IMR-90 (cell line): ENCODE measurements around the gene BRAT1. TPM values are rescaled to one million over a fixed set of nuclear protein-coding genes. Genes with fewer than 3 reads are reported as not detected.

Experiments used
- ATAC-seq: fragments of 200-7000 bp; cut with Tn5 transposase; 2 replicates; pipeline ENCODE4 v1.9.1; 2020; ENCODE audit warnings: low read depth, mild to moderate bottlenecking, moderate library complexity
- BruUV-seq: library from RNA; stranded (reverse); fragments of 400-500 nt; replicated peaks from 2 replicates; lab custom pipeline; 2021; lab: Mats Ljungman, UMichigan
- CTCF ChIA-PET: fragments of 300-600 bp; formaldehyde crosslinking; extraction: SDS; loops from one replicate; lab custom pipeline; 2021; ENCODE audit warnings: antibody characterized with exemption; lab: Yijun Ruan, JAX
- POLR2A ChIA-PET: fragments of 300-600 bp; sonication (Branson Sonifier 250); formaldehyde crosslinking; loops from one replicate; lab custom pipeline; 2022; ENCODE audit warnings: antibody characterized with exemption; ENCODE audit not compliant: unreplicated experiment; lab: Charles Lee
- DNase-seq: peaks from one replicate; pipeline ENCODE4 v3.0.0; 2013
- H2AFZ ChIP-seq: replicated peaks from 2 replicates; pipeline ENCODE3; 2013; ENCODE audit warnings: low read length, mild to moderate bottlenecking; ENCODE audit not compliant: poor library complexity
- H2AK5ac ChIP-seq: 2 replicates; pipeline ENCODE4 v1.6.1; 2013; ENCODE audit warnings: low read depth, low read length, inconsistent platforms
- H2AK9ac ChIP-seq: replicated peaks from 2 replicates; pipeline ENCODE3; 2013; ENCODE audit warnings: mild to moderate bottlenecking, low read depth, low read length, moderate library complexity; ENCODE audit not compliant: poor library complexity
- H2BK120ac ChIP-seq: 2 replicates; pipeline ENCODE4 v1.6.1; 2013; ENCODE audit warnings: low read depth, low read length, inconsistent platforms
- H2BK15ac ChIP-seq: 3 replicates; pipeline ENCODE4 v1.6.1; 2013; ENCODE audit warnings: low read depth, low read length, inconsistent platforms
- H2BK20ac ChIP-seq: 2 replicates; pipeline ENCODE4 v1.6.1; 2013; ENCODE audit warnings: low read depth, mild to moderate bottlenecking, inconsistent platforms, low read length, moderate library complexity
- H2BK5ac ChIP-seq: 2 replicates; pipeline ENCODE4 v1.6.1; 2013; ENCODE audit warnings: mild to moderate bottlenecking, low read depth, low read length, inconsistent platforms; ENCODE audit not compliant: poor library complexity, severe bottlenecking
- H3K14ac ChIP-seq: replicated peaks from 2 replicates; pipeline ENCODE4 v1.6.1; 2013; ENCODE audit warnings: low read depth, low read length, inconsistent platforms
- H3K18ac ChIP-seq: 2 replicates; pipeline ENCODE4 v1.6.1; 2013; ENCODE audit warnings: low read depth, low read length, control low read depth
- H3K23ac ChIP-seq: 2 replicates; pipeline ENCODE4 v1.6.1; 2013; ENCODE audit warnings: low read depth, low read length, inconsistent platforms
- H3K27ac ChIP-seq: 2 replicates; pipeline ENCODE4 v1.5.1; 2013; ENCODE audit warnings: mild to moderate bottlenecking, control low read depth, low read length; ENCODE audit not compliant: insufficient read depth
- H3K27me3 ChIP-seq: 2 replicates; pipeline ENCODE4 v1.6.1; 2013; ENCODE audit warnings: low read length; ENCODE audit not compliant: control insufficient read depth, insufficient read depth
- H3K36me3 ChIP-seq: 2 replicates; pipeline ENCODE4 v1.6.1; 2013; ENCODE audit warnings: low read length, mixed read lengths; ENCODE audit not compliant: control insufficient read depth, insufficient read depth
- H3K4ac ChIP-seq: 2 replicates; pipeline ENCODE4 v1.6.1; 2013; ENCODE audit warnings: low read depth, low read length, inconsistent platforms
- H3K4me1 ChIP-seq: 2 replicates; pipeline ENCODE4 v1.6.1; 2013; ENCODE audit warnings: low read length, mixed read lengths; ENCODE audit not compliant: control insufficient read depth, insufficient read depth
- H3K4me2 ChIP-seq: 2 replicates; pipeline ENCODE4 v1.6.1; 2013; ENCODE audit warnings: low read depth, mild to moderate bottlenecking, control low read depth, low read length, moderate library complexity
- H3K4me3 ChIP-seq: 2 replicates; pipeline ENCODE4 v1.5.1; 2013; ENCODE audit warnings: low read depth, mild to moderate bottlenecking, control low read depth, low read length, moderate library complexity; ENCODE audit not compliant: insufficient read depth
- H3K56ac ChIP-seq: 2 replicates; pipeline ENCODE4 v1.6.1; 2013; ENCODE audit warnings: low read length, inconsistent platforms; ENCODE audit not compliant: insufficient read depth; ENCODE audit errors: extremely low read depth
- H3K79me1 ChIP-seq, 2 experiments: 2 replicates each; pipeline ENCODE4 v1.6.1; 2013; ENCODE audit warnings: low read length in 2 of 2, inconsistent platforms in 1 of 2, low read depth in 1 of 2
- H3K9ac ChIP-seq: 2 replicates; pipeline ENCODE4 v1.6.1; 2013; ENCODE audit warnings: low read depth, low read length, control low read depth
- H3K9me1 ChIP-seq: 2 replicates; pipeline ENCODE4 v1.6.1; 2013; ENCODE audit warnings: low read length, inconsistent platforms; ENCODE audit not compliant: insufficient read depth
- H3K9me3 ChIP-seq: 2 replicates; pipeline ENCODE4 v1.6.1; 2013; ENCODE audit warnings: low read length; ENCODE audit not compliant: control insufficient read depth, insufficient read depth
- H4K20me1 ChIP-seq: 2 replicates; pipeline ENCODE4 v1.6.1; 2013; ENCODE audit warnings: low read length, inconsistent platforms; ENCODE audit not compliant: insufficient read depth
- H4K5ac ChIP-seq: 2 replicates; pipeline ENCODE4 v1.6.1; 2013; ENCODE audit warnings: mild to moderate bottlenecking, low read depth, low read length, control low read depth
- H4K8ac ChIP-seq, 2 experiments: 2 replicates each; pipeline ENCODE4 v1.6.1; 2013; ENCODE audit warnings: low read depth in 2 of 2, low read length in 2 of 2, control low read depth in 1 of 2, inconsistent platforms in 1 of 2
- H4K91ac ChIP-seq: 2 replicates; pipeline ENCODE4 v1.6.1; 2013; ENCODE audit warnings: low read depth, low read length, inconsistent platforms; ENCODE audit not compliant: insufficient read depth
- BHLHE40 ChIP-seq: fragments of 150-350 bp; IDR thresholded peaks from 2 replicates; pipeline ENCODE4 v1.6.1; 2016; ENCODE audit warnings: mild to moderate bottlenecking, low read depth, low read length
- CHD1 ChIP-seq: IDR thresholded peaks from 2 replicates; pipeline ENCODE4 v1.6.1; 2012; ENCODE audit warnings: low read depth, low read length, improper control_type of control experiment
- ELK1 ChIP-seq: fragments of 150-350 bp; IDR thresholded peaks from 2 replicates; pipeline ENCODE4 v1.6.1; 2016; ENCODE audit warnings: low read depth, mild to moderate bottlenecking, low read length, moderate library complexity, borderline replicate concordance
- FOS ChIP-seq: fragments of 150-350 bp; IDR thresholded peaks from 2 replicates; pipeline ENCODE4 v1.6.1; 2016; ENCODE audit warnings: low read depth, low read length
- MAFK ChIP-seq: IDR thresholded peaks from 2 replicates; pipeline ENCODE4 v1.6.1; 2012; ENCODE audit warnings: low read depth, low read length, improper control_type of control experiment
- MAZ ChIP-seq: IDR thresholded peaks from 2 replicates; pipeline ENCODE4 v1.6.1; 2012; ENCODE audit warnings: low read depth, mild to moderate bottlenecking, low read length, improper control_type of control experiment, moderate library complexity, borderline replicate concordance
- MXI1 ChIP-seq: IDR thresholded peaks from 2 replicates; pipeline ENCODE4 v1.6.1; 2012; ENCODE audit warnings: low read depth, mild to moderate bottlenecking, low read length, moderate library complexity, borderline replicate concordance
- NFE2L2 ChIP-seq: fragments of 150-350 bp; IDR thresholded peaks from 2 replicates; pipeline ENCODE4 v1.6.1; 2016; ENCODE audit warnings: low read depth, mild to moderate bottlenecking, low read length
- POLR2A ChIP-seq: IDR thresholded peaks from 2 replicates; pipeline ENCODE4 v1.6.1; 2012; ENCODE audit warnings: mild to moderate bottlenecking, low read depth, low read length
- RAD21 ChIP-seq: IDR thresholded peaks from 2 replicates; pipeline ENCODE4 v1.6.1; 2012; ENCODE audit warnings: low read length, improper control_type of control experiment
- RCOR1 ChIP-seq: IDR thresholded peaks from 2 replicates; pipeline ENCODE4 v1.6.1; 2012; ENCODE audit warnings: mild to moderate bottlenecking, low read length, improper control_type of control experiment; ENCODE audit not compliant: insufficient replicate concordance
- RFX5 ChIP-seq: IDR thresholded peaks from 2 replicates; pipeline ENCODE4 v1.8.0; 2012; ENCODE audit warnings: low read depth, mild to moderate bottlenecking, low read length, moderate library complexity
- SMC3 ChIP-seq: fragments of 150-350 bp; IDR thresholded peaks from 2 replicates; pipeline ENCODE4 v1.6.1; 2016; ENCODE audit warnings: low read depth, mild to moderate bottlenecking, antibody characterized with exemption, low read length, moderate library complexity
- WGBS, 2 experiments: methylation state at CpG; one replicate each; pipeline versions ENCODE4 v1.1.5 to v1.1.7; 2013; ENCODE audit warnings: missing lambda C conversion rate in 2 of 2; ENCODE audit not compliant: insufficient read length in 1 of 2; ENCODE audit errors: extremely low coverage in 2 of 2; 5-methylcytosine and 5-hydroxymethylcytosine counted together
- dilution Hi-C: fragments of 300-500 bp; cut with HindIII; formaldehyde crosslinking; loops from one replicate; pipeline ENCODE4 v1.14.3; 2018; ENCODE audit warnings: low sequenced_read_pairs; ENCODE audit not compliant: unreplicated experiment
- in situ Hi-C: fragments of 300-500 bp; cut with MboI; formaldehyde crosslinking; loops from 3 replicates; pipeline ENCODE4 v1.14.3; 2019; ENCODE audit warnings: low sequenced_read_pairs, inconsistent platforms, mixed read lengths
- intact Hi-C: fragments of 100-400 bp; cut with micrococcal nuclease; formaldehyde crosslinking; loops from 2 replicates; pipeline ENCODE4 v1.10.0; 2022
- polyA plus RNA-seq, 3 experiments: library from polyadenylated mRNA; depleted of rRNA; stranded (reverse); fragments of >200 nt; gene quantifications; 2 replicates each; pipeline ENCODE4 v1.2.3, GENCODE V29; 2012; ENCODE audit warnings: low replicate concordance in 1 of 3
- total RNA-seq: library from RNA; depleted of rRNA; stranded (reverse); fragments of >200 nt; gene quantifications from 2 replicates; pipeline ENCODE4 v1.2.3, GENCODE V29; 2012
- TF ChIP-seq, protein P1 (sequence below): fragments of 150-350 bp; IDR thresholded peaks from 2 replicates; pipeline ENCODE4 v1.6.1; 2017; ENCODE audit warnings: mild to moderate bottlenecking, antibody characterized with exemption, low read length, low read depth
- TF ChIP-seq, protein P2 (sequence below): conservative IDR thresholded peaks from 2 replicates; pipeline ENCODE4 v1.5.1; 2012; ENCODE audit warnings: mild to moderate bottlenecking, low read depth, low read length, improper control_type of control experiment

The BRAT1 gene
- total and polyA plus RNA-seq, 2 of the 4 experiments (the other 2 are of a cell fraction) = 6.8 to 21.9 TPM

GRCh38 chr7:2507917-2508306, 47.4 kb downstream of the BRAT1 start:
- no peaks in the 10 kb centered on the region for H3K9me3 ChIP-seq
- no peak overlapping the region for H4K91ac ChIP-seq
- DNase-seq (no peak), ATAC-seq (no peak)
- no peak overlapping the region for H2BK120ac ChIP-seq
- H2AK9ac ChIP-seq = no peak overlapping the region
- BruUV-seq = no TSS peak
- 87% methylated on average over 2 of the region's 6 CpGs; no CpG with 5 or more reads in 1 of the 2 experiments for WGBS, 2 experiments
- TF ChIP-seq BHLHE40 (no peak), MXI1 (no peak), MAZ (no peak), NFE2L2 (no peak), MAFK (no peak), POLR2A (no peak), ELK1 (no peak), FOS (no peak), RAD21 (no peak), CHD1 (no peak), SMC3 (no peak), RCOR1 (no peak), RFX5 (no peak)
- TF ChIP-seq, protein P1, sequence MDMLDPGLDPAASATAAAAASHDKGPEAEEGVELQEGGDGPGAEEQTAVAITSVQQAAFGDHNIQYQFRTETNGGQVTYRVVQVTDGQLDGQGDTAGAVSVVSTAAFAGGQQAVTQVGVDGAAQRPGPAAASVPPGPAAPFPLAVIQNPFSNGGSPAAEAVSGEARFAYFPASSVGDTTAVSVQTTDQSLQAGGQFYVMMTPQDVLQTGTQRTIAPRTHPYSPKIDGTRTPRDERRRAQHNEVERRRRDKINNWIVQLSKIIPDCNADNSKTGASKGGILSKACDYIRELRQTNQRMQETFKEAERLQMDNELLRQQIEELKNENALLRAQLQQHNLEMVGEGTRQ = no peak
- TF ChIP-seq, protein P2, sequence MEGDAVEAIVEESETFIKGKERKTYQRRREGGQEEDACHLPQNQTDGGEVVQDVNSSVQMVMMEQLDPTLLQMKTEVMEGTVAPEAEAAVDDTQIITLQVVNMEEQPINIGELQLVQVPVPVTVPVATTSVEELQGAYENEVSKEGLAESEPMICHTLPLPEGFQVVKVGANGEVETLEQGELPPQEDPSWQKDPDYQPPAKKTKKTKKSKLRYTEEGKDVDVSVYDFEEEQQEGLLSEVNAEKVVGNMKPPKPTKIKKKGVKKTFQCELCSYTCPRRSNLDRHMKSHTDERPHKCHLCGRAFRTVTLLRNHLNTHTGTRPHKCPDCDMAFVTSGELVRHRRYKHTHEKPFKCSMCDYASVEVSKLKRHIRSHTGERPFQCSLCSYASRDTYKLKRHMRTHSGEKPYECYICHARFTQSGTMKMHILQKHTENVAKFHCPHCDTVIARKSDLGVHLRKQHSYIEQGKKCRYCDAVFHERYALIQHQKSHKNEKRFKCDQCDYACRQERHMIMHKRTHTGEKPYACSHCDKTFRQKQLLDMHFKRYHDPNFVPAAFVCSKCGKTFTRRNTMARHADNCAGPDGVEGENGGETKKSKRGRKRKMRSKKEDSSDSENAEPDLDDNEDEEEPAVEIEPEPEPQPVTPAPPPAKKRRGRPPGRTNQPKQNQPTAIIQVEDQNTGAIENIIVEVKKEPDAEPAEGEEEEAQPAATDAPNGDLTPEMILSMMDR = no peak
- no peak overlapping the region for H2BK15ac ChIP-seq
- no peak overlapping the region for H2AK5ac ChIP-seq
- H3K4me2 ChIP-seq = no peak overlapping the region
- H3K27me3 ChIP-seq = no peaks in the 10 kb centered on the region; the same call in 1 of the 2 replicates
- H3K9ac ChIP-seq = no peak overlapping the region
- H3K4ac ChIP-seq = no peak overlapping the region
- H2BK5ac ChIP-seq = no peak overlapping the region
- H3K14ac ChIP-seq = no peak overlapping the region
- H3K18ac ChIP-seq = no peak overlapping the region
- no peaks in the 10 kb centered on the region for H3K36me3 ChIP-seq
- ChIA-PET CTCF (interaction anchor here (1.3 kb wide), 1 partner anchor 9 kb away, joined by 3 read pairs; no protein-coding TSS in a partner anchor), POLR2A (no interaction called here)
- H4K5ac ChIP-seq = no peak overlapping the region
- H2AFZ ChIP-seq = peak overlapping the region; percentile 29
- dilution Hi-C loops (no loop called here), intact Hi-C loops (loop anchor here (1.0 kb wide), 1 partner anchor 47 kb away; the partner anchor contains the start of gene BRAT1), in situ Hi-C loops (no loop called here)
- H3K4me1 ChIP-seq = peaks cover 8% of the 10 kb centered on the region; the same call in 1 of the 2 replicates
- no peaks in the 10 kb centered on the region for H3K9me1 ChIP-seq
- no peak overlapping the region for H3K27ac ChIP-seq
- H3K56ac ChIP-seq = no peak overlapping the region
- H4K8ac ChIP-seq = no peak overlapping the region
- H3K4me3 ChIP-seq = no peak overlapping the region
- H2BK20ac ChIP-seq = no peak overlapping the region
- H3K79me1 ChIP-seq = no peaks in the 10 kb centered on the region
- no peaks in the 10 kb centered on the region for H4K20me1 ChIP-seq
- H3K23ac ChIP-seq = no peak overlapping the region
